K562 (cell line): ENCODE data around the gene PRSS21. TPM values are rescaled to one million over a fixed set of nuclear protein-coding genes. Genes with fewer than 3 reads are reported as not detected.

Experiments used
- ARHGAP35 ChIP-seq: fragments of 450-650 bp; IDR thresholded peaks from 2 replicates; pipeline ENCODE4 v1.6.1; 2018; ENCODE audit not compliant: partially characterized antibody
- ARID2 ChIP-seq: fragments of 450-650 bp; IDR thresholded peaks from 2 replicates; pipeline ENCODE4 v1.6.1; 2017; ENCODE audit warnings: antibody characterized with exemption, mild to moderate bottlenecking
- CBX3 ChIP-seq, 2 experiments: IDR thresholded peaks; 1 replicate in 1 of 2; 2 replicates in 1 of 2; pipeline ENCODE4 v1.6.1; 2012; ENCODE audit warnings: inconsistent platforms in 2 of 2, low read length in 2 of 2, borderline replicate concordance in 1 of 2, control low read depth in 1 of 2
- DPF2 ChIP-seq: fragments of 450-650 bp; IDR thresholded peaks from 2 replicates; pipeline ENCODE4 v1.6.1; 2016
- E2F1 ChIP-seq: sonication (generic); formaldehyde crosslinking; IDR thresholded peaks from 2 replicates; pipeline ENCODE4 v1.8.1; 2023; ENCODE audit warnings: mild to moderate bottlenecking, missing genetic modification reagents, moderate library complexity
- ETV5 ChIP-seq: sonication (generic); formaldehyde crosslinking; IDR thresholded peaks from 2 replicates; pipeline ENCODE4 v1.4.0; 2020; ENCODE audit warnings: low read depth, mild to moderate bottlenecking, missing genetic modification reagents
- EWSR1 ChIP-seq: fragments of 450-650 bp; IDR thresholded peaks from 2 replicates; pipeline ENCODE4 v1.6.1; 2018; ENCODE audit warnings: borderline replicate concordance, mild to moderate bottlenecking, low read depth, moderate library complexity; ENCODE audit not compliant: partially characterized antibody
- HMBOX1 ChIP-seq: sonication (generic); IDR thresholded peaks from 2 replicates; pipeline ENCODE4 v1.6.1; 2016
- HMG20A ChIP-seq: fragments of 450-650 bp; formaldehyde crosslinking; conservative IDR thresholded peaks from 2 replicates; pipeline ENCODE4 v1.4.0; 2020; ENCODE audit warnings: mild to moderate bottlenecking, mixed read lengths
- KAT8 ChIP-seq: fragments of 450-650 bp; IDR thresholded peaks from 2 replicates; pipeline ENCODE4 v1.6.1; 2016; ENCODE audit warnings: low read depth, mild to moderate bottlenecking
- KDM5B ChIP-seq: fragments of 200-600 bp; sonication (generic); IDR thresholded peaks from 2 replicates; pipeline ENCODE4 v1.6.1; 2012; ENCODE audit warnings: low read depth, mild to moderate bottlenecking, moderate library complexity, low read length, control low read depth, inconsistent platforms; ENCODE audit not compliant: insufficient replicate concordance
- MYC ChIP-seq, 2 experiments: fragments of 250-450 bp in 1 of 2; sonication (Bioruptor Pico) in 1 of 2; IDR thresholded peaks; 2 replicates each; pipeline versions ENCODE4 v1.5.1 to v1.6.1; 2012 to 2021; ENCODE audit warnings: low read depth in 2 of 2, borderline replicate concordance in 1 of 2, improper control_type of control experiment in 1 of 2, low read length in 1 of 2, mild to moderate bottlenecking in 1 of 2, moderate library complexity in 1 of 2
- NFATC3 ChIP-seq: fragments of 450-650 bp; IDR thresholded peaks from 2 replicates; pipeline ENCODE4 v1.6.1; 2017; ENCODE audit warnings: mild to moderate bottlenecking
- PHB2 ChIP-seq: fragments of 450-650 bp; IDR thresholded peaks from 2 replicates; pipeline ENCODE4 v1.6.1; 2017; ENCODE audit warnings: low read depth
- PML ChIP-seq: IDR thresholded peaks from 2 replicates; pipeline ENCODE4 v1.6.1; 2012; ENCODE audit warnings: low read length, inconsistent platforms
- POLR2A ChIP-seq: fragments of 450-650 bp; conservative IDR thresholded peaks from 2 replicates; pipeline ENCODE4 v1.6.1; 2016
- PURB ChIP-seq: sonication (generic); formaldehyde crosslinking; IDR thresholded peaks from 2 replicates; pipeline ENCODE4 v1.9.0; 2021; ENCODE audit warnings: low read depth, mild to moderate bottlenecking, missing genetic modification reagents
- RAD51 ChIP-seq: fragments of 450-650 bp; IDR thresholded peaks from 2 replicates; pipeline ENCODE4 v1.7.1; 2016; ENCODE audit warnings: low read depth, mild to moderate bottlenecking, borderline replicate concordance
- SETDB1 ChIP-seq: IDR thresholded peaks from one replicate; pipeline ENCODE4 v1.6.1; 2012; ENCODE audit warnings: low read length, control low read depth, inconsistent platforms
- SIN3B ChIP-seq: fragments of 450-650 bp; IDR thresholded peaks from 2 replicates; pipeline ENCODE4 v1.6.1; 2017; ENCODE audit warnings: low read depth, mild to moderate bottlenecking, moderate library complexity
- SMC3 ChIP-seq: conservative IDR thresholded peaks from 2 replicates; pipeline ENCODE4 v1.6.1; 2011; ENCODE audit warnings: low read depth, low read length, improper control_type of control experiment; ENCODE audit not compliant: insufficient read depth
- ZFP36 ChIP-seq: fragments of 150-350 bp; IDR thresholded peaks from 2 replicates; pipeline ENCODE4 v1.6.1; 2018; ENCODE audit warnings: low read length, low read depth; ENCODE audit not compliant: partially characterized antibody
- ZNF263 ChIP-seq: sonication (generic); formaldehyde crosslinking; IDR thresholded peaks from 2 replicates; pipeline ENCODE4 v1.8.0; 2022; ENCODE audit warnings: mild to moderate bottlenecking, missing genetic modification reagents, borderline replicate concordance
- ZNF280A ChIP-seq: fragments of 450-650 bp; IDR thresholded peaks from 2 replicates; pipeline ENCODE4 v1.6.1; 2018; ENCODE audit warnings: mild to moderate bottlenecking, low read depth; ENCODE audit not compliant: partially characterized antibody
- ZNF561 ChIP-seq: fragments of 450-650 bp; formaldehyde crosslinking; conservative IDR thresholded peaks from 2 replicates; pipeline ENCODE4 v1.4.0; 2020; ENCODE audit warnings: mild to moderate bottlenecking, moderate library complexity
- ZNF644 ChIP-seq: fragments of 200-800 bp; sonication (Bioruptor generic); IDR thresholded peaks from 2 replicates; pipeline ENCODE4 v1.6.1; 2016; ENCODE audit warnings: low read depth, missing genetic modification characterization, missing compliant biosample characterization
- ZZZ3 ChIP-seq: fragments of 450-650 bp; IDR thresholded peaks from 2 replicates; pipeline ENCODE4 v1.6.1; 2016; ENCODE audit warnings: antibody characterized with exemption, mild to moderate bottlenecking, moderate library complexity
- polyA plus RNA-seq, 8 experiments: library from polyadenylated mRNA; depleted of rRNA in 4 of 8; stranded (reverse) in 5 of 8; unstranded in 3 of 8; fragments of >200 nt; fragmentation: Nextera tagmentation in 2 of 8; fragmentation: Illumina TruSeq in 1 of 8; extraction: Ambion mirVana in 2 of 8; extraction: Trizol in 1 of 8; gene quantifications; 2 replicates each; pipeline versions ENCODE4 v1.2.1 to v1.2.3, GENCODE V29; 2011 to 2014; ENCODE audit warnings: inconsistent platforms in 1 of 8, missing spikeins in 1 of 8
- total RNA-seq, 7 experiments: library from RNA; depleted of rRNA in 6 of 7; stranded (reverse); fragments of >200 nt in 6 of 7; fragmentation: Illumina TruSeq in 2 of 7; extraction: Trizol in 2 of 7; gene quantifications; 2 replicates each; pipeline versions ENCODE4 v1.2.1 to v1.2.3, GENCODE V29; 2011 to 2021; ENCODE audit warnings: low replicate concordance in 1 of 7

Gene PRSS21
- total and polyA plus RNA-seq, 9 of the 15 experiments (the other 6 are each of a cell fraction or from before 2014, with no cell fraction given): 12.1 to 121 (median 61.3) TPM

DNA sequence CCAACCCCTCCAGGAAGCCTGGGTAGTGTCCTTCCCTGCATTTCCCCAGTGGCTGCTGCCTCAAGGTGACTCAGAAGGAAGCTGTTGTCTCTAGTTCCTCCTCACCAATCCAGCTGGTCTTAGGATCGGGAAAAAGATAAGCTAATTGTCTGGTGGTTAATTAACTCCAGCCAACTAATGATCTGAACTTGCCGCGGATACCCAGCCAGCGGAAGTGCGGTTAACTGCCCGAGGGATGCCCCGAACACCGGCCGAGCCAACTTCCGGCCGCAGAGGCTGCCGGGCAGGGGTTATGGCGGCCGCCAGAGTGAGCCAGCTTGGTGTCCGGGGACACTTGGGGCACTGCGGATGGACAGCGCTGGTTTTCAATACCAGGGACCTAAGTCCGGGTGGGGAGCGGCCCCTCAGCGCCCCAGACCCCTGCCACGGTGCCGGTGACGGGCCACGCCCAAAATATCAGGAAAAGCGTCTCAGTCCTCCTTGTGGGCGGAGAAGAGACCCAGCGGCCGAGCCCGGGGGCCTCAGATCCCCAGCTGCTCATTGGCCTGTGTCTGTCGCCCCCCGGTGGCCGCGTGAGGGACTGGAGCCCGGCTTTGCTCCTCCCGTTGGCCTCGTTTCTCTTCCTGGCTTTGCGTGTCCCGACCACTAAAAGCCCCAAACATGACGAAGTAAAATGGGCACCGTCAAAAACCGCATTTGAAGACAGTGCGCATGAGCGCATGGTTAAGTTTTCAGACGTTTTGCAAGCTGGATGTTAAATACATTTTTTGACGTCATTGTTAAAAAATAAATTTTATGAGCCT lies 51.2 kb downstream of the PRSS21 start (continued):
- TF ChIP-seq ARHGAP35 (no peak), PML (peak; percentile 64), HMG20A (CRISPR knock-in tag) (no peak), ZNF561 (no peak), HMBOX1 (peak; percentile 89), PURB (no peak), ZNF280A (no peak), ZNF263 (CRISPR knock-in tag) (peak; percentile 60; the same call in 1 of the 2 replicates), NFATC3 (no peak), SIN3B (peak; percentile 99), POLR2A (peak; percentile 94), ZFP36 (peak; percentile 8), E2F1 (CRISPR knock-in tag) (no peak), PHB2 (no peak), MYC (IDR thresholded peaks at IDR 0.05; ENCODE audit: low read depth, low read length) (peak; percentile 68), MYC (CRISPR knock-in tag; IDR thresholded peaks at IDR 0.05; ENCODE audit: borderline replicate concordance, low read depth) (peak; percentile 78; the same call in 1 of the 2 replicates), DPF2 (no peak; the same call in 1 of the 2 replicates), SMC3 (peak; percentile 81), ZZZ3 (no peak), KAT8 (no peak), ETV5 (peak; percentile 94), CBX3 (IDR thresholded peaks at IDR 0.05; ENCODE audit: borderline replicate concordance in 1 of 2, low read length in 2 of 2) (no peak; a peak in 1 of 3 replicates), SETDB1 (no peak), KDM5B (peak; percentile 82), ARID2 (peak; percentile 82), RAD51 (no peak), EWSR1 (no peak), ZNF644 (tag) (peak; percentile 85)
